DND-41 (cell line): ENCODE results near the gene ABLIM1.

Source experiments
- EZH2 ChIP-seq: IDR thresholded peaks from 3 replicates; pipeline ENCODE4 v1.6.1; 2012; ENCODE audit warnings: borderline replicate concordance, low read depth, mild to moderate bottlenecking, moderate library complexity, low read length, inconsistent platforms; ENCODE audit not compliant: severe bottlenecking
- TF ChIP-seq, protein P1 (sequence below): IDR thresholded peaks from 2 replicates; pipeline ENCODE4 v1.5.1; 2012; ENCODE audit warnings: borderline replicate concordance, low read length, moderate library complexity, mild to moderate bottlenecking; ENCODE audit not compliant: poor library complexity, severe bottlenecking; ENCODE audit errors: extremely low read depth

DNA sequence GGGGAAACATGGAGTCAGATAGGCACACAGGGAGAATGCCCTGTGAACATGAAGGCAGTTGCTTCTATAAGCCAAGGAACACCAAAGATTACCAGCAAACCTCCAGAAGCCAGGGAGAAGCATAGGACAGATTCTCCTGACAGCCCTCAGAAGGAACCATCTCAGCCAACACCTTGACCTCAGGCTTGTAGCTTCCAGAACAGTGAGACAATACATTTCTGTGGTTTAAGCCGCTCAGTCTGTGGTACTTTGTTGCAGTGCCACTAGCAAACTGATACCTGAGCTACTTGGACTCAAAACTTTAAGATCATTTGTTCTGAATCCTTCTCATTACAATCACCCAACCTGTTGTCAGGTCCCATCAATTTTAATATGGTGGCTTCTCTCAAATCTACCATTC is 31.2 kb downstream of the ABLIM1 start:
- TF ChIP-seq, protein P1, sequence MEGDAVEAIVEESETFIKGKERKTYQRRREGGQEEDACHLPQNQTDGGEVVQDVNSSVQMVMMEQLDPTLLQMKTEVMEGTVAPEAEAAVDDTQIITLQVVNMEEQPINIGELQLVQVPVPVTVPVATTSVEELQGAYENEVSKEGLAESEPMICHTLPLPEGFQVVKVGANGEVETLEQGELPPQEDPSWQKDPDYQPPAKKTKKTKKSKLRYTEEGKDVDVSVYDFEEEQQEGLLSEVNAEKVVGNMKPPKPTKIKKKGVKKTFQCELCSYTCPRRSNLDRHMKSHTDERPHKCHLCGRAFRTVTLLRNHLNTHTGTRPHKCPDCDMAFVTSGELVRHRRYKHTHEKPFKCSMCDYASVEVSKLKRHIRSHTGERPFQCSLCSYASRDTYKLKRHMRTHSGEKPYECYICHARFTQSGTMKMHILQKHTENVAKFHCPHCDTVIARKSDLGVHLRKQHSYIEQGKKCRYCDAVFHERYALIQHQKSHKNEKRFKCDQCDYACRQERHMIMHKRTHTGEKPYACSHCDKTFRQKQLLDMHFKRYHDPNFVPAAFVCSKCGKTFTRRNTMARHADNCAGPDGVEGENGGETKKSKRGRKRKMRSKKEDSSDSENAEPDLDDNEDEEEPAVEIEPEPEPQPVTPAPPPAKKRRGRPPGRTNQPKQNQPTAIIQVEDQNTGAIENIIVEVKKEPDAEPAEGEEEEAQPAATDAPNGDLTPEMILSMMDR = no peak
- TF ChIP-seq EZH2 = no peak
